GM12875 (cell line): ENCODE measurements around the gene TP53I13.
"Not testable (repeated sequence)": the region's sequence is repeated elsewhere in the genome, so short reads cannot be mapped to it uniquely, and the experiment has no call there.

Experiments
- H3K4me3 ChIP-seq: one replicate; pipeline ENCODE4 v1.5.1; 2011; ENCODE audit warnings: low read depth, low read length, control low read depth
- TF ChIP-seq, protein P1 (sequence below): IDR thresholded peaks from 2 replicates; pipeline ENCODE4 v1.5.1; 2011; ENCODE audit warnings: low read depth, mild to moderate bottlenecking, control low read depth, inconsistent platforms, low read length, moderate library complexity, borderline replicate concordance; ENCODE audit not compliant: insufficient read depth

The TP53I13 gene

DNA sequence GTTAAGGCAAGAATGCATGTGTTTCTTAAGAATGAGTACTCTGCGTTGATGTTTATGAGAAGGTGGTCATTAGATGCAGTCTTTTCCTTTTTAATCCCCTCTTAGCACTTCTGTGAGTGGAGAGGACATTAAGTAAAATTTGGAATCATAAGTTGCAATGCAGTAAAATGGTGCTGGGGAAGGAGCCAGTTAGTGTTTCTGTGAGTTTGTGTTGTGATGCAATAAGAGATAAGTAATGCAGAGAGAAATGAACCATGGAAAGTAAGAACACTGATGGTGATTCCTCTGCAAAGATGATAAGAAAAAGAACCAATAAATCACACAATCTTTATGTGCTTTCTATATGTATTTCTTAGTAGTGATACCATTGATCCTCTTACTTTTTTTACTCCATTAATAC is 21.7 kb upstream of the TP53I13 start:
- TF ChIP-seq, protein P1, sequence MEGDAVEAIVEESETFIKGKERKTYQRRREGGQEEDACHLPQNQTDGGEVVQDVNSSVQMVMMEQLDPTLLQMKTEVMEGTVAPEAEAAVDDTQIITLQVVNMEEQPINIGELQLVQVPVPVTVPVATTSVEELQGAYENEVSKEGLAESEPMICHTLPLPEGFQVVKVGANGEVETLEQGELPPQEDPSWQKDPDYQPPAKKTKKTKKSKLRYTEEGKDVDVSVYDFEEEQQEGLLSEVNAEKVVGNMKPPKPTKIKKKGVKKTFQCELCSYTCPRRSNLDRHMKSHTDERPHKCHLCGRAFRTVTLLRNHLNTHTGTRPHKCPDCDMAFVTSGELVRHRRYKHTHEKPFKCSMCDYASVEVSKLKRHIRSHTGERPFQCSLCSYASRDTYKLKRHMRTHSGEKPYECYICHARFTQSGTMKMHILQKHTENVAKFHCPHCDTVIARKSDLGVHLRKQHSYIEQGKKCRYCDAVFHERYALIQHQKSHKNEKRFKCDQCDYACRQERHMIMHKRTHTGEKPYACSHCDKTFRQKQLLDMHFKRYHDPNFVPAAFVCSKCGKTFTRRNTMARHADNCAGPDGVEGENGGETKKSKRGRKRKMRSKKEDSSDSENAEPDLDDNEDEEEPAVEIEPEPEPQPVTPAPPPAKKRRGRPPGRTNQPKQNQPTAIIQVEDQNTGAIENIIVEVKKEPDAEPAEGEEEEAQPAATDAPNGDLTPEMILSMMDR, result no peak
- H3K4me3 ChIP-seq, result no peak overlapping the region

DNA sequence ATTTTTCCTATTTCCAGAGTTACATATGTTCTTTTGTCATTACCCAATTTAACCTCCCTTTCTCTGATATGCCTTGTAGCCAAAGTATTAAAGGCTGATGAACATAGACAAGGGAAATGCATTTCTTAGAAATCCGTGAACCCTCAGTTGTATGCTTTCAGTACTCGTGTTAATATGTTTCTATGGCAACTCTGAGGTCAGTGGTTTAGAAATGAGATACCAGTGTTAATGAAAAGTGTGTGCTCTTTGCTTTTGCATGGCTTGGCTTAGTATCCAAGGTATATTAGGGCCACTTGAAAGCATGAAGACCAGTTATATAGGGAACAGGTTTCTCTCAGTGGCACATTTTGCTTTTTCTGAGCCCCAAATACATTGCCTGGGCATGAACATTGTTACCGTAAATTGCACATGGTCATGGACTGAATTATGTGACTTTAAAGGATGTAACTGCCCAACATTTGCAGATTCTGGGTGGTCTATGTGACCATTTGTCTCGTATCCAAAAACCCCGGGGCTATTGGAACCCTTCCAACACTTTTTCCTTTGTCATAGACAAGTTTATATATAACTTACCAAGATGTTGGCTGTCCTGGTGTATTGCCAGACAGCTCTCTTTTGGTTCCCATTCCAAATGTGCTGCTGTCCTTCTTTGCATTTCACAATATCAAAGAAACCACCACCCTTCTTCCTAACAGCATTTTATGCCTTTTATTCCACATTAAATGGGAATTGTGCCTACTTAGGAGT is 19.2 kb upstream of the TP53I13 start:
- TF ChIP-seq, protein P1, result no peak
- H3K4me3 ChIP-seq, result no peak overlapping the region

DNA sequence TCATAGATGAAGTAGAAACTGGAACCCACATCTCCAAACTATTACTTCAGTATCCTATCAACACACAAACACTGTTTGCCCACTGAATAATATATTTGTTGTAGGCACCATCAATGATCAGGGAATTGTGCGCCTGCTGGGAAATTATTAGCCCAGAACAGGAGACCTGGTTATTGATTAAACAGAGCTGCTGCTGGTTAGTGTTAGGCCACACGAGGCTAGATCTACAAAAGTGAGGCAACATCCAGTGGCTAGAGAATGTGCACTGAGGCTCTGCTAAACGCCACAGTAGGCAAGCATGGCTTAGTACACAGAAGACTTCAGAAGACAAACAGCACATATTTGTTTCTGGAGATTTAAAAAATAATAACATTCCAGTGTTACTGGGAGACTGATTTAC is 12.7 kb upstream of the TP53I13 start:
- no peak overlapping the region for H3K4me3 ChIP-seq
- TF ChIP-seq, protein P1, result no peak

DNA sequence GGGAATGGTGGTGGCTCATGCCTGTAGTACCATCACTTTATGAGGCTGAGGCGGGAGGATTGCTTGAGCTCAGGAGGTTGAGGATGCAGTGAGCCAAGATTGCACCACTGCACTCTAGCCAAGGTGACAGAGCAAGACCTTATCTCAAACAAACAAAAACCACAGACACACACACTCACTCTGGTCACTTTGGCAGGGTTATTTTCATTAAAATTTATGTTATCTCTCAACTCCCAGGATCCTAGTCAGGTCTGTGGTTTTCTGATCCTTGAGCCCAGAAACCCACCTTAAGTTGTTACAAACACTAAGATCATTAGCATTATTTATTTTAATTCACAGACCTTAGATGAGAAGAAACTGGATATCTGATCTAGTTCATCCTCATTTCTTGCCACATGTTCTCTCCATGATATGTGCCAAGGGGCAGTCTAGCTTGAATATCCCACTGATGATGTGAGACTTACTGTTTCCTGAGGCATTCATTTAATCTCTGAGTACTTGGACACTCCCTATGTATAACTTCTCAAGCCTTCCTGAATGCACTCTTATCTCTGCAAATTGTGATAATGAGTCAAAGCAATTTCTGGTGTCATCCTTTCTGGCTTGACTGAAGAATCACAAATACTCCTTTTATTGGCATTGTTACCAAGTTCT is 11.3 kb upstream of the TP53I13 start:
- H3K4me3 ChIP-seq, result no peak overlapping the region
- TF ChIP-seq, protein P1, result no peak

DNA sequence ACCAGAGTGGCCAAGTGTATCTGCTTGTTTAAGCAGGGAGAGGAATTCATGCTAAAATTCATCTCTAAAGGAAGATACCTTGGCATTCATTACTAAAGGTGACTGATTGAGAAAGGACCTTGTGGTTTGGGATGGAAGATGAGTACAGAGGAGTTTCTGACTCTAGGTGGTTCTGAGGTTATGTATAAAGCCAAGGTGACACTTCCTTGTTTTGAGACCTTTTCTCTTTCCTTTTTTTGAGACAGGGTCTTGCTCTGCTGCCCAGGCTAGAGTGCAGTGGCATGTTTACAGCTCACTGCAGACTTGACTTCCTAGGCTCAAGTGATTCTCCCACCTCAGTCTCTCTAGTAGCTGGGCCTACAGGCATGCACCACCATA is 10.8 kb upstream of the TP53I13 start:
- TF ChIP-seq, protein P1, result no peak
- no peak overlapping the region for H3K4me3 ChIP-seq

DNA sequence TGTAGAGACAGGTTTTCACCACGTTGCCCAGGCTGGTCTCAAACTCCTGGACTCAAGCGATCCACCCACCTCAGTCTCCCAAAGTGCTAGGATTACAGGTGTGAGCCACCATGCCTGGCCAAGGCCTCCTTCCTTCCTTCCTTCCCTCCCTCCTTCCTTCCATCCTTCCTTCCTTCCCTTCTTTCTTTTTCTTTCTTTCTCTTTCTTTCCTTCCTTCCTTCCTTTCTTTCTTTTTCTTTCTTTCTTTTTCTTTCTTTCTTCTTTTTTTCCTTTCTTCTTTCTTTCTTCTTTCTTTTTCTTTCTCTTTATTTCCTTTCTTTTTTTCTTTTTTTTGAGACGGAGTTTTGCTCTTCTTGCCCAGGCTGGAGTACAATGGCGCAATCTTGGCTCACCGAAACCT is 10.4 kb upstream of the TP53I13 start:
- H3K4me3 ChIP-seq, result not testable (repeated sequence)

DNA sequence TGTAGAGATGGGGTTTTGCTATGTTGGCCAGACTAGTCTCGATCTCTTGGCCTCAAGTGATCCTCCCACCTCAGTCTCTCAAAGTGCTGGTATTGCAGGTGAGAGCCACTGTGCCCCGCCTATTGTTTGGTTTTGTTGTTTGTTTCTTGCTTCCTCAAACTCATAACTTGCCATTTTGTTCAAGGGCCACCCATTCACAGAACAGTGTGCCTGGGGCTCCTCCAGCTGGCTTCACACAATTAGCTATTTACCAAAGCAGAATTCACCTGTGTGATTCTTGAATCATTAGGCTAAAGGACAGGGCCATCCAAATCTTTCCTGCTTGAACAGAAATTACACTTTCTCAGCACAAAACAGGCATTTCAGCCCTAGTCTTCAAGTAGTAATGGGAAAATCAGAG is 8.9 kb upstream of the TP53I13 start:
- no peak overlapping the region for H3K4me3 ChIP-seq
- TF ChIP-seq, protein P1, result no peak
